ENCODE data around the gene NAB2. TPM values are rescaled to one million over a fixed set of nuclear protein-coding genes. Genes with fewer than 3 reads are reported as not detected.

The NAB2 gene
- total RNA-seq, 2 donors from 2014 or later, result 13.5 to 21.7 TPM

DNA sequence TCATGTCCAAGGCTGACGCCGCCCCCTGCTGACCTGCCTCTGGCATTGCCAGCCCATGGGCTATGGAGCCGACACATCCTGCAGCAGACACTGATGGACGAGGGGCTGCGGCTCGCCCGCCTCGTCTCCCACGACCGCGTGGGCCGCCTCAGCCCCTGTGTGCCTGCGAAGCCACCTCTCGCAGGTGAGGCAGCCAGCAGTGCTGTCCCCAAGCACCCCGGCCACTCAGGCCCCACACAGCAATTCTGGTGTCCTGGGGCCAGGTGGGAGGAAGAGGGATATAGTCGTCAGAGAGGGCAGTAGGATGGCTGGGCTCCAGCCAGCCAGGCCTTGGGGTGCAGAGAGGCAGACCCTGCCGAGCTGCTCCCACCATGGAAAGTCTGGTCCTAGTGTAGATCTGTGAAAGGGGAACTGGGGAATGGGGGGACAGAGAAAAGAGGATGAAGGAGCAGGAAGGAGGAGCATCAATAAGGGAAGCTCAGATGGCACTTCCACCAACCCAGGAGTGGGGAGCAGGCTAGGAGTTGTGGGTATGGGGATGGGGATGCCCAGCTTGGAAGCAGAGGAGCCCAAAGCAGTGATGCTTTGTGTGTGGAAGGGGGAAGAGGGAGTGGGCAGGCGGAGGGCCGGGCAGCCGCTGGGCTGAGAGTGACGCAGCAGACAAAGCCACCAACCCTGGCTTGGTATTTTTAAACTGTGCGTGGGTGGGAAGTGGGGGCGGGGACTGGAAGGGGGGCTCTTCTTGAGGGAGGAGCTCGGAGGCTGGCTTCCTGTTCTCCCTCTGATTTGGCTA, 4.7 kb downstream of the NAB2 start:
- no peaks in the 10 kb centered on the region for H3K27me3 ChIP-seq (ENCODE audit: control insufficient read depth, insufficient read depth, low read length, poor library complexity, severe bottlenecking)
- H3K9ac ChIP-seq (ENCODE audit: extremely low read depth, low read length, poor library complexity, severe bottlenecking), result no peak overlapping the region
- H3K4me1 ChIP-seq (ENCODE audit: control insufficient read depth, insufficient read depth, low read length), result peaks cover 3% of the 10 kb centered on the region
- peaks cover 9% of the 10 kb centered on the region for H3K4me1 Mint-ChIP-seq
- H3K36me3 Mint-ChIP-seq (ENCODE audit: low read depth), result peaks cover 45% of the 10 kb centered on the region
- no peaks in the 10 kb centered on the region for H3K9me3 Mint-ChIP-seq
- peak; percentile 85 for TF ChIP-seq CTCF (conservative IDR thresholded peaks at IDR 0.05)
- peak overlapping the region; percentile 75 for H3K27ac Mint-ChIP-seq
- H3K27me3 Mint-ChIP-seq (ENCODE audit: insufficient read depth), result no peaks in the 10 kb centered on the region
- peak overlapping the region; percentile 82 for H3K27ac ChIP-seq (ENCODE audit: low read depth, low read length)
- WGBS, 2 experiments (ENCODE audit: insufficient coverage in 1 of 2, insufficient read length in 1 of 2), result 69 to 77% methylated on average over 11 to 24 of the region's 24 CpGs
- no peak overlapping the region for H3K4me3 Mint-ChIP-seq
- no peak overlapping the region for H3K4me3 ChIP-seq (ENCODE audit: low read length)
- H3K9me3 ChIP-seq (ENCODE audit: control insufficient read depth, low read length), result no peaks in the 10 kb centered on the region
- peak; percentile 94 for DNase-seq
- H3K36me3 ChIP-seq (ENCODE audit: control insufficient read depth, insufficient read depth, low read length), result peaks cover 19% of the 10 kb centered on the region

GRCh38 chr12:57094208-57095160, 5.6 kb downstream of the NAB2 start:
- Histone ChIP-seq H3K36me3 (ENCODE audit: control insufficient read depth, insufficient read depth, low read length) (peaks cover 19% of the 10 kb centered on the region), H3K4me1 (ENCODE audit: control insufficient read depth, insufficient read depth, low read length) (peaks cover 3% of the 10 kb centered on the region), H3K4me3 (ENCODE audit: low read length) (no peak overlapping the region), H3K9me3 (ENCODE audit: control insufficient read depth, low read length) (no peaks in the 10 kb centered on the region), H3K27me3 (ENCODE audit: control insufficient read depth, insufficient read depth, low read length, poor library complexity, severe bottlenecking) (no peaks in the 10 kb centered on the region), H3K27ac (ENCODE audit: low read depth, low read length) (peak overlapping the region; percentile 82), H3K9ac (ENCODE audit: extremely low read depth, low read length, poor library complexity, severe bottlenecking) (no peak overlapping the region)
- 70 to 77% methylated on average over 2 to 15 of the region's 15 CpGs for WGBS, 2 experiments (ENCODE audit: insufficient coverage in 1 of 2, insufficient read length in 1 of 2)
- Mint-ChIP-seq H3K27me3 (ENCODE audit: insufficient read depth) (no peaks in the 10 kb centered on the region), H3K36me3 (ENCODE audit: low read depth) (peaks cover 54% of the 10 kb centered on the region), H3K4me3 (no peak overlapping the region), H3K9me3 (no peaks in the 10 kb centered on the region), H3K4me1 (peaks cover 9% of the 10 kb centered on the region), H3K27ac (peak overlapping the region; percentile 10)
- TF ChIP-seq CTCF (conservative IDR thresholded peaks at IDR 0.05), result no peak
- peak; percentile 59 for DNase-seq

DNA sequence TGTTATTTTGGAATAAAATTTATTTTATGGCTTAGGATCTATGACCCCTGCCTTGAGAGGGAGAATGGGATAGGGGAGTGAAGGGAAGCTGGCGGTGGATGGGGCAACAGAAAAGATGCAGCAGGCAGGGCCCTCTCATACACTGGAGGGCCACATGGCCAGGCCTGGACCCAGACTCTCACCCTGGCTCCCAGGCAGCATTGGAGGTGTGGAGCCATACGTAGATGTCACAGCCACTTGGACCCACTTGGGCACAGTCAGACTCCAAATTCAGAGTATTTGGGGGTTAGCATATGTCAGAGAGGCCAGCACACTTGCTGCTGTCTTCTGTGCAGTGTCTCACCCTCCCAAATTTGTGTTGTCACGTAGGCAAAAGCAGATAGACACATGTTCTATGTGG, 6.5 kb downstream of the NAB2 start:
- Histone ChIP-seq H3K4me3 (ENCODE audit: low read length) (no peak overlapping the region), H3K36me3 (ENCODE audit: control insufficient read depth, insufficient read depth, low read length) (peaks cover 19% of the 10 kb centered on the region), H3K27me3 (ENCODE audit: control insufficient read depth, insufficient read depth, low read length, poor library complexity, severe bottlenecking) (no peaks in the 10 kb centered on the region), H3K9ac (ENCODE audit: extremely low read depth, low read length, poor library complexity, severe bottlenecking) (no peak overlapping the region), H3K4me1 (ENCODE audit: control insufficient read depth, insufficient read depth, low read length) (peaks cover 2% of the 10 kb centered on the region), H3K9me3 (ENCODE audit: control insufficient read depth, low read length) (no peaks in the 10 kb centered on the region), H3K27ac (ENCODE audit: low read depth, low read length) (no peak overlapping the region)
- 93 to 100% methylated on average over 1 to 3 of the region's 3 CpGs for WGBS, 2 experiments (ENCODE audit: insufficient coverage in 1 of 2, insufficient read length in 1 of 2)
- no peak for DNase-seq
- no peak for TF ChIP-seq CTCF (conservative IDR thresholded peaks at IDR 0.05)
- H3K4me3 Mint-ChIP-seq, result no peak overlapping the region
- H3K9me3 Mint-ChIP-seq, result no peaks in the 10 kb centered on the region
- no peak overlapping the region for H3K27ac Mint-ChIP-seq
- H3K4me1 Mint-ChIP-seq, result peaks cover 5% of the 10 kb centered on the region
- H3K36me3 Mint-ChIP-seq (ENCODE audit: low read depth), result peaks cover 61% of the 10 kb centered on the region
- no peaks in the 10 kb centered on the region for H3K27me3 Mint-ChIP-seq (ENCODE audit: insufficient read depth)

Data from endodermal cell (in vitro differentiated cells).